Measurements from ENCODE around the gene ADGRF5. TPM values are rescaled to one million over a fixed set of nuclear protein-coding genes. Genes with fewer than 3 reads are reported as not detected.

Gene ADGRF5
- total RNA-seq, 1 donor from 2014 or later: 0.06 TPM

GRCh38 chr6:46904117-46904516 lies 17.6 kb downstream of the ADGRF5 start:
- TF ChIP-seq, protein P1, sequence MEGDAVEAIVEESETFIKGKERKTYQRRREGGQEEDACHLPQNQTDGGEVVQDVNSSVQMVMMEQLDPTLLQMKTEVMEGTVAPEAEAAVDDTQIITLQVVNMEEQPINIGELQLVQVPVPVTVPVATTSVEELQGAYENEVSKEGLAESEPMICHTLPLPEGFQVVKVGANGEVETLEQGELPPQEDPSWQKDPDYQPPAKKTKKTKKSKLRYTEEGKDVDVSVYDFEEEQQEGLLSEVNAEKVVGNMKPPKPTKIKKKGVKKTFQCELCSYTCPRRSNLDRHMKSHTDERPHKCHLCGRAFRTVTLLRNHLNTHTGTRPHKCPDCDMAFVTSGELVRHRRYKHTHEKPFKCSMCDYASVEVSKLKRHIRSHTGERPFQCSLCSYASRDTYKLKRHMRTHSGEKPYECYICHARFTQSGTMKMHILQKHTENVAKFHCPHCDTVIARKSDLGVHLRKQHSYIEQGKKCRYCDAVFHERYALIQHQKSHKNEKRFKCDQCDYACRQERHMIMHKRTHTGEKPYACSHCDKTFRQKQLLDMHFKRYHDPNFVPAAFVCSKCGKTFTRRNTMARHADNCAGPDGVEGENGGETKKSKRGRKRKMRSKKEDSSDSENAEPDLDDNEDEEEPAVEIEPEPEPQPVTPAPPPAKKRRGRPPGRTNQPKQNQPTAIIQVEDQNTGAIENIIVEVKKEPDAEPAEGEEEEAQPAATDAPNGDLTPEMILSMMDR (conservative IDR thresholded peaks at IDR 0.05; ENCODE audit: low read depth, low read length): no peak
- no peak for DNase-seq (ENCODE audit: low read depth)
- no peak overlapping the region for H3K4me3 ChIP-seq (ENCODE audit: low read depth, low read length)

GRCh38 chr6:46903175-46903574 lies 18.6 kb downstream of the ADGRF5 start:
- TF ChIP-seq, protein P1 (conservative IDR thresholded peaks at IDR 0.05; ENCODE audit: low read depth, low read length): peak; percentile 15
- DNase-seq (ENCODE audit: low read depth): no peak
- no peak overlapping the region for H3K4me3 ChIP-seq (ENCODE audit: low read depth, low read length)

- TF ChIP-seq, protein P1 (conservative IDR thresholded peaks at IDR 0.05; ENCODE audit: low read depth, low read length): no peak
- no peak for DNase-seq (ENCODE audit: low read depth)
- H3K4me3 ChIP-seq (ENCODE audit: low read depth, low read length): no peak overlapping the region
Measured at GRCh38 chr6:46901882-46902314, 19.8 kb downstream of the ADGRF5 start.

GRCh38 chr6:46900266-46900665 lies 21.5 kb downstream of the ADGRF5 start:
- no peak for DNase-seq (ENCODE audit: low read depth)
- TF ChIP-seq, protein P1 (conservative IDR thresholded peaks at IDR 0.05; ENCODE audit: low read depth, low read length): no peak
- no peak overlapping the region for H3K4me3 ChIP-seq (ENCODE audit: low read depth, low read length)

- TF ChIP-seq, protein P1 (conservative IDR thresholded peaks at IDR 0.05; ENCODE audit: low read depth, low read length): no peak
- H3K4me3 ChIP-seq (ENCODE audit: low read depth, low read length): no peak overlapping the region
- DNase-seq (ENCODE audit: low read depth): no peak
Measured at GRCh38 chr6:46899659-46900058, 22.1 kb downstream of the ADGRF5 start.

GRCh38 chr6:46898006-46898405 lies 23.7 kb downstream of the ADGRF5 start:
- no peak for DNase-seq (ENCODE audit: low read depth)
- H3K4me3 ChIP-seq (ENCODE audit: low read depth, low read length): no peak overlapping the region

DNA sequence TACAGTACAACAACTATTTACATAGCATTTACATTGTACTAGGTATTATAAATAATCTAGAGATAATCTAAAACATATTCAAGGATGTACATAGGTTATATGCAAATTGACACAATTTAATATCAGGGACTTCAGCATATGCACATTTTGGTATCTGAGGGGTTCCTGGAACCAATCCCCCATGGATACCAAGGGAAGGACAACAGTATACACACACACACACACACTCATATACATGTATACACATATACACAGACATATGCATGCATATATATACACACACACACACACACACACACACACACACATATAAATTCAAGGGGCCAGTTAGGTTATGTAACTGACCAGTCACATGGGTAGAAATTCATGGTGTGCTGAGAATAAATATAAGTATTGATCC lies 24.9 kb downstream of the ADGRF5 start:
- no peak for DNase-seq (ENCODE audit: low read depth)
- no peak overlapping the region for H3K4me3 ChIP-seq (ENCODE audit: low read depth, low read length)
- TF ChIP-seq, protein P1 (conservative IDR thresholded peaks at IDR 0.05; ENCODE audit: low read depth, low read length): no peak

More at GRCh38 chr6:46898006-46898405, 23.7 kb downstream of the ADGRF5 start:
- TF ChIP-seq, protein P1 (conservative IDR thresholded peaks at IDR 0.05; ENCODE audit: low read depth, low read length): no peak

Data from epithelial cell of proximal tubule (primary cell).